HL-60 (cell line): ENCODE data around the gene FAM204A.

Experiments
- GABPA ChIP-seq: IDR thresholded peaks from 2 replicates; pipeline ENCODE4 v1.6.1; 2012; ENCODE audit warnings: low read depth
- POLR2AphosphoS5 ChIP-seq: IDR thresholded peaks from 2 replicates; pipeline ENCODE4 v1.6.1; 2012; ENCODE audit warnings: low read depth
- REST ChIP-seq: IDR thresholded peaks from 2 replicates; pipeline ENCODE4 v1.6.1; 2012; ENCODE audit warnings: low read depth; ENCODE audit not compliant: insufficient replicate concordance
- TF ChIP-seq, protein P1 (sequence below): IDR thresholded peaks from one replicate; pipeline ENCODE4 v1.5.1; 2011; ENCODE audit warnings: low read length, control low read depth, inconsistent platforms; ENCODE audit not compliant: insufficient read depth

- TF ChIP-seq, protein P1, sequence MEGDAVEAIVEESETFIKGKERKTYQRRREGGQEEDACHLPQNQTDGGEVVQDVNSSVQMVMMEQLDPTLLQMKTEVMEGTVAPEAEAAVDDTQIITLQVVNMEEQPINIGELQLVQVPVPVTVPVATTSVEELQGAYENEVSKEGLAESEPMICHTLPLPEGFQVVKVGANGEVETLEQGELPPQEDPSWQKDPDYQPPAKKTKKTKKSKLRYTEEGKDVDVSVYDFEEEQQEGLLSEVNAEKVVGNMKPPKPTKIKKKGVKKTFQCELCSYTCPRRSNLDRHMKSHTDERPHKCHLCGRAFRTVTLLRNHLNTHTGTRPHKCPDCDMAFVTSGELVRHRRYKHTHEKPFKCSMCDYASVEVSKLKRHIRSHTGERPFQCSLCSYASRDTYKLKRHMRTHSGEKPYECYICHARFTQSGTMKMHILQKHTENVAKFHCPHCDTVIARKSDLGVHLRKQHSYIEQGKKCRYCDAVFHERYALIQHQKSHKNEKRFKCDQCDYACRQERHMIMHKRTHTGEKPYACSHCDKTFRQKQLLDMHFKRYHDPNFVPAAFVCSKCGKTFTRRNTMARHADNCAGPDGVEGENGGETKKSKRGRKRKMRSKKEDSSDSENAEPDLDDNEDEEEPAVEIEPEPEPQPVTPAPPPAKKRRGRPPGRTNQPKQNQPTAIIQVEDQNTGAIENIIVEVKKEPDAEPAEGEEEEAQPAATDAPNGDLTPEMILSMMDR = no peak
- no peak for TF ChIP-seq POLR2AphosphoS5
- TF ChIP-seq REST = no peak
- no peak for TF ChIP-seq GABPA
These were observed 31.7 kb upstream of the FAM204A start for GRCh38 chr10:118373786-118374185.
